ENCODE measurements around the gene TMPRSS4.

The TMPRSS4 gene

GRCh38 chr11:118170231-118170630 is 93.4 kb downstream of the TMPRSS4 start:
- no peak overlapping the region for H3K4me2 ChIP-seq (ENCODE audit: insufficient read depth, low read length, poor library complexity, severe bottlenecking)
- no peak overlapping the region for H2BK5ac ChIP-seq (ENCODE audit: low read length)
- peaks cover 0 to 86% (median 36%) of the 10 kb centered on the region in 3 experiments for H3K27me3 ChIP-seq (ENCODE audit: control insufficient read depth in 3 of 3, insufficient read depth in 3 of 3, low read depth in 1 of 3, low read length in 3 of 3)
- no peak overlapping the region for H3K23ac ChIP-seq (ENCODE audit: low read depth, low read length, poor library complexity)
- no peak overlapping the region for H2BK15ac ChIP-seq (ENCODE audit: low read length)
- H3K27ac ChIP-seq (replicated peaks; ENCODE audit: low read length), result no peak overlapping the region
- no CpG with 5 or more reads among the region's 9 CpGs for WGBS, 2 donors (ENCODE audit: extremely low coverage in 2 of 2, insufficient read length in 2 of 2, insufficient replicate concordance in 1 of 2)
- H3K4me1 ChIP-seq (ENCODE audit: control insufficient read depth in 2 of 2, insufficient read depth in 1 of 2, low read depth in 1 of 2, low read length in 2 of 2), result peaks cover 0 to 8% of the 10 kb centered on the region in 2 donors
- no peaks in the 10 kb centered on the region for H3K9me3 ChIP-seq (replicated peaks in 1 of 2; ENCODE audit: control insufficient read depth in 2 of 2, insufficient read depth in 1 of 2, low read depth in 1 of 2, low read length in 2 of 2)
- H3K36me3 ChIP-seq (replicated peaks in 1 of 2; ENCODE audit: control insufficient read depth in 2 of 2, insufficient read depth in 2 of 2, low read length in 2 of 2), result no peaks in the 10 kb centered on the region
- no peak overlapping the region for H3K4ac ChIP-seq (ENCODE audit: low read length)
- no peak overlapping the region for H2BK120ac ChIP-seq (ENCODE audit: low read depth, low read length)
- H3K79me1 ChIP-seq (ENCODE audit: low read depth, low read length), result no peaks in the 10 kb centered on the region
- no peak overlapping the region for H3K18ac ChIP-seq (ENCODE audit: low read length)
- H2AFZ ChIP-seq (ENCODE audit: low read length), result no peak overlapping the region
- H2AK5ac ChIP-seq (ENCODE audit: low read depth, low read length), result no peak overlapping the region
- H3K4me3 ChIP-seq (ENCODE audit: low read length in 2 of 2), result no peak overlapping the region
- H4K8ac ChIP-seq (ENCODE audit: low read depth, low read length), result no peak overlapping the region
- no peak for DNase-seq (ENCODE audit: low spot score)
- no peak overlapping the region for H3K14ac ChIP-seq (ENCODE audit: low read length)
- H4K91ac ChIP-seq (ENCODE audit: low read depth, low read length, poor library complexity), result no peak overlapping the region
- no peak overlapping the region for H3K9ac ChIP-seq (ENCODE audit: low read depth, low read length, poor library complexity)
- H2BK12ac ChIP-seq (ENCODE audit: low read length), result no peak overlapping the region

DNA sequence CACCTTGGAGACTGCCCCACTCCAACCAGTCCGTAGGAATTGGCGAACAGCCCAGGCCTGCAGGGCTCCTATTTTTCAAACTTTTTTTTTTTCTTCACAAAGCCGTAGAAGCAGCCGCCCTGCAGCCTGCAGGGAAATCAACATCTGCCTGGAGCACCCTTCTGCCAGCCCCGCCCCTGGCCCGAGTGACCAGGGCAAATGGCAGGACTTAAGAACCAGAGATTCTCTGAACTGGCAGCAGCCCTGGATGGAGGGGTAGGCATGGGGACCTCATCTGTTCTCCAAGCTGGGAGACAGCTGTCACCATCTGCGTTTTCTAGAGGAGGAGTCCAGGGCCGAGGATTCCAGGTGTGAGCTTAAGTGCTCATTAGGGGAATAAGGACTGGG is 94.0 kb downstream of the TMPRSS4 start:
- no peak overlapping the region for H3K27ac ChIP-seq (replicated peaks; ENCODE audit: low read length)
- H3K27me3 ChIP-seq (ENCODE audit: control insufficient read depth in 3 of 3, insufficient read depth in 3 of 3, low read depth in 1 of 3, low read length in 3 of 3), result peaks cover 0 to 91% (median 42%) of the 10 kb centered on the region in 3 experiments
- no CpG with 5 or more reads among the region's 8 CpGs for WGBS, 2 donors (ENCODE audit: extremely low coverage in 2 of 2, insufficient read length in 2 of 2, insufficient replicate concordance in 1 of 2)
- H3K79me1 ChIP-seq (ENCODE audit: low read depth, low read length), result no peaks in the 10 kb centered on the region
- no peak overlapping the region for H2BK12ac ChIP-seq (ENCODE audit: low read length)
- no peak overlapping the region for H3K9ac ChIP-seq (ENCODE audit: low read depth, low read length, poor library complexity)
- no peak overlapping the region for H3K14ac ChIP-seq (ENCODE audit: low read length)
- no peaks in the 10 kb centered on the region for H3K9me3 ChIP-seq (replicated peaks in 1 of 2; ENCODE audit: control insufficient read depth in 2 of 2, insufficient read depth in 1 of 2, low read depth in 1 of 2, low read length in 2 of 2)
- no peaks in the 10 kb centered on the region for H3K36me3 ChIP-seq (replicated peaks in 1 of 2; ENCODE audit: control insufficient read depth in 2 of 2, insufficient read depth in 2 of 2, low read length in 2 of 2)
- H3K4ac ChIP-seq (ENCODE audit: low read length), result no peak overlapping the region
- no peak for DNase-seq (ENCODE audit: low spot score)
- H3K4me3 ChIP-seq (ENCODE audit: low read length in 2 of 2), result no peak overlapping the region
- no peak overlapping the region for H2AFZ ChIP-seq (ENCODE audit: low read length)
- no peak overlapping the region for H3K4me2 ChIP-seq (ENCODE audit: insufficient read depth, low read length, poor library complexity, severe bottlenecking)
- H3K4me1 ChIP-seq (ENCODE audit: control insufficient read depth in 2 of 2, insufficient read depth in 1 of 2, low read depth in 1 of 2, low read length in 2 of 2), result peaks cover 0 to 13% of the 10 kb centered on the region in 2 donors
- H2BK15ac ChIP-seq (ENCODE audit: low read length), result no peak overlapping the region
- H4K8ac ChIP-seq (ENCODE audit: low read depth, low read length), result no peak overlapping the region
- no peak overlapping the region for H3K23ac ChIP-seq (ENCODE audit: low read depth, low read length, poor library complexity)
- H2BK5ac ChIP-seq (ENCODE audit: low read length), result no peak overlapping the region
- H3K18ac ChIP-seq (ENCODE audit: low read length), result no peak overlapping the region
- H2BK120ac ChIP-seq (ENCODE audit: low read depth, low read length), result no peak overlapping the region
- peak overlapping the region; percentile 5 for H2AK5ac ChIP-seq (ENCODE audit: low read depth, low read length)
- H4K91ac ChIP-seq (ENCODE audit: low read depth, low read length, poor library complexity), result no peak overlapping the region
